ENCODE measurements around the gene GSK3A.

Gene GSK3A

DNA sequence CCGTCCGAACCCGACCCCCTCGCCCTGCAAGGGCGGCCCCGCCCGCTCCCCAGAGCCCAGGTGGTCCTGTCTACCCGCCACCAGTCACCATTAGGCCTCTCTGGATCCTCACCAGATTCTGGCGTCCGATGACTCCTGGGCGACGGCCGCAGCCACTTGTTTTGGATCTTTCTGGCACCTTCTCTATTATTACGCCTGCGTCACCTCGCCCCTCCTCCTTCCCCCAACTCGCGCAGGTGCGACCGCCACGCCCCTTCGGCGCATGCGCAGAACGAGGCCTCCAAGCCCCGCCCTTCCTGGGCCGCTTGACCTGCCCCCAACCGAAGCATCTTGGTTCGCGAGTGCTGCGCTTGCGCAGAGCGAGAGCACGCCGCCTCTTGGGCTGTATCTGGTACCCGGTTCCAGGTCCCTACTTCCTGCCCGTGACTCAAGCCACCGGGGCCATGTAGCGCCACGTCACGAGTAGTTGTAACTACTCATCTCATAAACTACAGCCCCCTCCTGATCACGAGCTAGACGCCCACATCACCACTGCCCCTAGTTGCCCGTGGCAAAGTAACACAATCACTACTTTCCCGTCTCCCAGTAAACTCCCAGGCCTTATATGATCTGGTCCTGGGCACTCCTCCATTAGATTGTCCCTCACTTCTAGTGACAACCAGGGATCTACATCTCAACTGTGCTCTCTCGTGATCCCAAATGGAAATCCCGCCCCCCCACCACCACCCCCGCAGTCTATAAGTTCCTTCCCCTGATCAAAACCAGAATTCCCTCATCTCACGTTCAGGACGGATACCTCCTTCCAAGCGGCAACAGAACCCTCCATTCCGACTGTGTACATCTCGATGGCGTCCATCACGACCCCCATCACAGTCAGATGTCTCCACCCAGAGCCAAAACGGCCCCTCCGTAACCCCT lies 24.6 kb downstream of the GSK3A start, which contains the start of gene DEDD2 (continued):
- TF ChIP-seq ZNF423 (tag by site-specific recombination; IDR thresholded peaks at IDR 0.05) (no peak), ZNF843 (tag by site-specific recombination; IDR thresholded peaks at IDR 0.05) (no peak; the same call in 1 of the 2 replicates)

DNA sequence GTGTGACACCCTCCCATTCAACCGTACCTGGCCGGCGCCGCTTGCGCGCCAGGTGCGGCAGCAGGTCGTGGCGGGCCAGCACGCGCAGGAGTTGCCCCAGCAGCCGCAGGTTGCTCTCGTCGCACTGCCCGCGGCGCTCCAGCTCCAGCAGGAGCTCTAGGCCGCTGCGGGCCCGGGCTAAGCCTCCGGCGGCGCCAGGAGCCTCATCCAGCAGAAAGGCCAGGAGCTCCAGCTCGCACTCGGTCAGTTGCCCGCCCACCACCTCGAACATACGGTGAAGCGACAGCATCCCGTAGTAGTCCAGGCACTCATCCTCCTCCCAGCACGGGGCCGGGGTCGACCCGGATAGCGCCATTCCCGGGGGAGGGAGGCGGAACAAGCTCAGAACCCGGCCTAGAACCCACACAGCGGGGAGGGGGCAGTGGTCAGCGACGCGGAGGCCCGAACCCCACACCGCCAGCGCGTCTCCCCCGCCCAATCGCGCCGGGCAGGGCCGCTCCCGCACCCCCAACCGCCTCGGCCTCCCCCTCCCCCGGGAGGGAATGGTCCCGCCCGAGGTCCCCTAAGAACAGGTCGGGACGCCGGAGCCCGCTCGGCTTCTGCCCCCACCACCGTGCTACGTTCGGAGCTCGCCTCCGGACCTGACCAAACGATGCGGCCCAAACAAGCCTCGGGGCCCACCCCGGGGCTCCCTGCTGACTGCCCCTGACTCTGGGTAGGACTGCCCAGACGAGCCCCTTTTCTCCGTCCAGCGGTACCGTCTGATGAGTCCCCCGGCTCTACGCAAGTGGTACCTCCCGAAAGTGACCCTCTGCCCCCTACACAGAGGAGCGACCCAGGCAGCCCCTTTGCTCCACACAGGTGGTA lies 25.5 kb downstream of the GSK3A start:
- peak overlapping the region; percentile 75 for H3K4me3 ChIP-seq (ENCODE audit: low read depth, low read length)
- CTCF ChIA-PET = interaction anchor here (0.6 to 2.4 kb wide), 16 partner anchors 9 to 195 kb away, joined by 3 to 17 read pairs (median 4); partner anchors contain the start of gene PAFAH1B3
- POLR2A ChIA-PET = interaction anchor here (0.6 to 6.0 kb wide), 12 partner anchors 10 to 358 kb away, joined by 3 to 67 read pairs (median 4); partner anchors contain the start of gene GSK3A
- H3K27ac ChIP-seq (ENCODE audit: extremely low read depth, low read depth, low read length) = peak overlapping the region; percentile 92
- peaks cover 23% of the 10 kb centered on the region for H3K4me1 ChIP-seq (ENCODE audit: control insufficient read depth, insufficient read depth, low read length)
- H3K9me3 ChIP-seq (ENCODE audit: control insufficient read depth, insufficient read depth, low read depth, low read length) = no peaks in the 10 kb centered on the region
- H3K36me3 ChIP-seq (ENCODE audit: control insufficient read depth in 2 of 2, insufficient read depth in 1 of 2, low read length in 2 of 2) = peaks cover 39 to 42% of the 10 kb centered on the region in 2 experiments
- TF ChIP-seq KLF1 (tag by site-specific recombination; IDR thresholded peaks at IDR 0.05) = peak; percentile 19; the same call in 1 of the 2 replicates
- peak; percentile 20; the same call in 1 of the 2 replicates for TF ChIP-seq WT1 (tag by site-specific recombination; IDR thresholded peaks at IDR 0.05)
- no peak for TF ChIP-seq OSR2 (tag by site-specific recombination; IDR thresholded peaks at IDR 0.05)
- TF ChIP-seq ZFP37 (tag by site-specific recombination; IDR thresholded peaks at IDR 0.05) = peak; percentile 73
- peak; percentile 45; the same call in 1 of the 2 replicates for TF ChIP-seq ZNF24 (tag by site-specific recombination; IDR thresholded peaks at IDR 0.05)
- TF ChIP-seq ZNF660 (tag by site-specific recombination; IDR thresholded peaks at IDR 0.05) = 0 out of 2 replicates have a peak, but pooled peaks have one; percentile 45
- 0 out of 2 replicates have a peak, but pooled peaks have one; percentile 55 for TF ChIP-seq ZNF324 (tag by site-specific recombination; IDR thresholded peaks at IDR 0.05)
- TF ChIP-seq ZNF777 (tag by site-specific recombination; IDR thresholded peaks at IDR 0.05; ENCODE audit: borderline replicate concordance) = 0 out of 2 replicates have a peak, but pooled peaks have one; percentile 56
- TF ChIP-seq, protein P1, sequence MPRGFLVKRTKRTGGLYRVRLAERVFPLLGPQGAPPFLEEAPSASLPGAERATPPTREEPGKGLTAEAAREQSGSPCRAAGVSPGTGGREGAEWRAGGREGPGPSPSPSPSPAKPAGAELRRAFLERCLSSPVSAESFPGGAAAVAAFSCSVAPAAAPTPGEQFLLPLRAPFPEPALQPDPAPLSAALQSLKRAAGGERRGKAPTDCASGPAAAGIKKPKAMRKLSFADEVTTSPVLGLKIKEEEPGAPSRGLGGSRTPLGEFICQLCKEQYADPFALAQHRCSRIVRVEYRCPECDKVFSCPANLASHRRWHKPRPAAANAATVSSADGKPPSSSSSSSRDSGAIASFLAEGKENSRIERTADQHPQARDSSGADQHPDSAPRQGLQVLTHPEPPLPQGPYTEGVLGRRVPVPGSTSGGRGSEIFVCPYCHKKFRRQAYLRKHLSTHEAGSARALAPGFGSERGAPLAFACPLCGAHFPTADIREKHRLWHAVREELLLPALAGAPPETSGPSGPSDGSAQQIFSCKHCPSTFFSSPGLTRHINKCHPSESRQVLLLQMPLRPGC (tag by site-specific recombination; IDR thresholded peaks at IDR 0.05) = 0 out of 2 replicates have a peak, but pooled peaks have one; percentile 4
- TF ChIP-seq ZNF488 (tag by site-specific recombination; IDR thresholded peaks at IDR 0.05) = no peak
- TF ChIP-seq ZNF792 (tag by site-specific recombination; IDR thresholded peaks at IDR 0.05) = 0 out of 2 replicates have a peak, but pooled peaks have one; percentile 57
- TF ChIP-seq, protein P2, sequence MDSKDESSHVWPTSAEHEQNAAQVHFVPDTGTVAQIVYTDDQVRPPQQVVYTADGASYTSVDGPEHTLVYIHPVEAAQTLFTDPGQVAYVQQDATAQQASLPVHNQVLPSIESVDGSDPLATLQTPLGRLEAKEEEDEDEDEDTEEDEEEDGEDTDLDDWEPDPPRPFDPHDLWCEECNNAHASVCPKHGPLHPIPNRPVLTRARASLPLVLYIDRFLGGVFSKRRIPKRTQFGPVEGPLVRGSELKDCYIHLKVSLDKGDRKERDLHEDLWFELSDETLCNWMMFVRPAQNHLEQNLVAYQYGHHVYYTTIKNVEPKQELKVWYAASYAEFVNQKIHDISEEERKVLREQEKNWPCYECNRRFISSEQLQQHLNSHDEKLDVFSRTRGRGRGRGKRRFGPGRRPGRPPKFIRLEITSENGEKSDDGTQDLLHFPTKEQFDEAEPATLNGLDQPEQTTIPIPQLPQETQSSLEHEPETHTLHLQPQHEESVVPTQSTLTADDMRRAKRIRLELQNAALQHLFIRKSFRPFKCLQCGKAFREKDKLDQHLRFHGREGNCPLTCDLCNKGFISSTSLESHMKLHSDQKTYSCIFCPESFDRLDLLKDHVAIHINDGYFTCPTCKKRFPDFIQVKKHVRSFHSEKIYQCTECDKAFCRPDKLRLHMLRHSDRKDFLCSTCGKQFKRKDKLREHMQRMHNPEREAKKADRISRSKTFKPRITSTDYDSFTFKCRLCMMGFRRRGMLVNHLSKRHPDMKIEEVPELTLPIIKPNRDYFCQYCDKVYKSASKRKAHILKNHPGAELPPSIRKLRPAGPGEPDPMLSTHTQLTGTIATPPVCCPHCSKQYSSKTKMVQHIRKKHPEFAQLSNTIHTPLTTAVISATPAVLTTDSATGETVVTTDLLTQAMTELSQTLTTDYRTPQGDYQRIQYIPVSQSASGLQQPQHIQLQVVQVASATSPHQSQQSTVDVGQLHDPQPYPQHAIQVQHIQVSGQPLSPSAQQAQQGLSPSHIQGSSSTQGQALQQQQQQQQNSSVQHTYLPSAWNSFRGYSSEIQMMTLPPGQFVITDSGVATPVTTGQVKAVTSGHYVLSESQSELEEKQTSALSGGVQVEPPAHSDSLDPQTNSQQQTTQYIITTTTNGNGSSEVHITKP (tag by site-specific recombination; IDR thresholded peaks at IDR 0.05) = peak; percentile 100
- TF ChIP-seq ZNF561 (tag by site-specific recombination; IDR thresholded peaks at IDR 0.05; ENCODE audit: borderline replicate concordance) = peak; percentile 86; the same call in 1 of the 2 replicates
- peak; percentile 39 for TF ChIP-seq ZNF146 (tag by site-specific recombination; IDR thresholded peaks at IDR 0.05)
- TF ChIP-seq ZNF202 (tag by site-specific recombination; IDR thresholded peaks at IDR 0.05; ENCODE audit: borderline replicate concordance) = no peak
- TF ChIP-seq KLF7 (tag by site-specific recombination; IDR thresholded peaks at IDR 0.05; ENCODE audit: borderline replicate concordance) = 0 out of 2 replicates have a peak, but pooled peaks have one; percentile 48
- TF ChIP-seq, protein P3, sequence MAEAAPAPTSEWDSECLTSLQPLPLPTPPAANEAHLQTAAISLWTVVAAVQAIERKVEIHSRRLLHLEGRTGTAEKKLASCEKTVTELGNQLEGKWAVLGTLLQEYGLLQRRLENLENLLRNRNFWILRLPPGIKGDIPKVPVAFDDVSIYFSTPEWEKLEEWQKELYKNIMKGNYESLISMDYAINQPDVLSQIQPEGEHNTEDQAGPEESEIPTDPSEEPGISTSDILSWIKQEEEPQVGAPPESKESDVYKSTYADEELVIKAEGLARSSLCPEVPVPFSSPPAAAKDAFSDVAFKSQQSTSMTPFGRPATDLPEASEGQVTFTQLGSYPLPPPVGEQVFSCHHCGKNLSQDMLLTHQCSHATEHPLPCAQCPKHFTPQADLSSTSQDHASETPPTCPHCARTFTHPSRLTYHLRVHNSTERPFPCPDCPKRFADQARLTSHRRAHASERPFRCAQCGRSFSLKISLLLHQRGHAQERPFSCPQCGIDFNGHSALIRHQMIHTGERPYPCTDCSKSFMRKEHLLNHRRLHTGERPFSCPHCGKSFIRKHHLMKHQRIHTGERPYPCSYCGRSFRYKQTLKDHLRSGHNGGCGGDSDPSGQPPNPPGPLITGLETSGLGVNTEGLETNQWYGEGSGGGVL (tag by site-specific recombination; IDR thresholded peaks at IDR 0.05) = peak; percentile 97
- TF ChIP-seq ZNF664 (tag by site-specific recombination; IDR thresholded peaks at IDR 0.05) = no peak
- TF ChIP-seq ZNF354C (tag by site-specific recombination; IDR thresholded peaks at IDR 0.05; ENCODE audit: borderline replicate concordance, low read depth) = no peak
- TF ChIP-seq ZNF600 (tag by site-specific recombination; IDR thresholded peaks at IDR 0.05) = 0 out of 2 replicates have a peak, but pooled peaks have one; percentile 40
- TF ChIP-seq ZBTB21 (tag by site-specific recombination; IDR thresholded peaks at IDR 0.05) = peak; percentile 56; the same call in 1 of the 2 replicates
- peak; percentile 93 for TF ChIP-seq ZFP69B (tag by site-specific recombination; IDR thresholded peaks at IDR 0.05)
- TF ChIP-seq ZFHX2 (tag by site-specific recombination; conservative IDR thresholded peaks at IDR 0.05) = peak; percentile 87
